Body of pancreas (tissue), 4 donors: ENCODE measurements around the gene TNKS1BP1. TPM values are rescaled to one million over a fixed set of nuclear protein-coding genes. Genes with fewer than 3 reads are reported as not detected.

Source experiments
- ATAC-seq: fragments of 150-250 bp; one replicate; pipeline ENCODE4 v1.9.1; 2016
- DNase-seq, 4 donors: peaks; one replicate each; pipeline ENCODE4 v3.0.0-alpha.2; 2019
- H3K27ac ChIP-seq, 4 donors: fragments of 200-600 bp; sonication (generic); 1 replicate in 3 of 4; 2 replicates in 1 of 4; pipeline versions ENCODE4 v1.5.1 to v1.6.1; 2016 to 2019; ENCODE audit warnings: mild to moderate bottlenecking in 1 of 4, mixed read lengths in 1 of 4, moderate library complexity in 1 of 4
- H3K27me3 ChIP-seq, 2 donors: fragments of 200-600 bp; sonication (generic); one replicate each; pipeline ENCODE4 v1.6.0; 2016; ENCODE audit warnings: mild to moderate bottlenecking in 1 of 2
- H3K36me3 ChIP-seq, 2 donors: fragments of 200-600 bp; sonication (generic); replicated peaks in 1 of 2; 2 replicates each; pipeline ENCODE4 v1.5.1; 2016; ENCODE audit warnings: low read depth in 2 of 2; ENCODE audit not compliant: insufficient read depth in 1 of 2
- H3K4me1 ChIP-seq: fragments of 200-600 bp; sonication (generic); one replicate; pipeline ENCODE4 v1.6.0; 2016
- H3K4me3 ChIP-seq, 2 donors: fragments of 200-600 bp; sonication (generic); 1 replicate in 1 of 2; 2 replicates in 1 of 2; pipeline ENCODE4 v1.5.1; 2016 to 2019
- H3K9me3 ChIP-seq, 3 donors: fragments of 200-600 bp; sonication (generic); 1 replicate in 2 of 3; 2 replicates in 1 of 3; pipeline ENCODE4 v1.5.1; 2016
- POLR2A ChIP-seq, 3 donors: fragments of 450-650 bp; IDR thresholded peaks; one replicate each; pipeline ENCODE4 v1.6.1; 2016; ENCODE audit warnings: antibody characterized with exemption in 3 of 3, mild to moderate bottlenecking in 2 of 3
- WGBS, 2 donors: methylation state at CpG; one replicate each; pipeline ENCODE4 v1.1.5; 2017; 5-methylcytosine and 5-hydroxymethylcytosine counted together
- intact Hi-C: fragments of 100-400 bp; cut with DNase I; formaldehyde crosslinking; loops from one replicate; pipeline ENCODE4 v1.15.1; 2023
- total RNA-seq, 2 donors: library from RNA; depleted of rRNA; stranded (reverse); fragments of >200 nt; gene quantifications; one replicate each; pipeline ENCODE4 v1.1.0, GENCODE V29; 2016
- TF ChIP-seq, protein P1 (sequence below), 7 experiments: fragments of 450-650 bp in 4 of 7; fragments of 200-600 bp in 3 of 7; sonication (generic) in 3 of 7; IDR thresholded peaks; one replicate each; pipeline ENCODE4 v1.5.1; 2016 to 2019; ENCODE audit warnings: antibody characterized with exemption in 7 of 7

Gene TNKS1BP1
- total RNA-seq, 2 donors from 2014 or later, result 83.5 to 115 TPM

DNA sequence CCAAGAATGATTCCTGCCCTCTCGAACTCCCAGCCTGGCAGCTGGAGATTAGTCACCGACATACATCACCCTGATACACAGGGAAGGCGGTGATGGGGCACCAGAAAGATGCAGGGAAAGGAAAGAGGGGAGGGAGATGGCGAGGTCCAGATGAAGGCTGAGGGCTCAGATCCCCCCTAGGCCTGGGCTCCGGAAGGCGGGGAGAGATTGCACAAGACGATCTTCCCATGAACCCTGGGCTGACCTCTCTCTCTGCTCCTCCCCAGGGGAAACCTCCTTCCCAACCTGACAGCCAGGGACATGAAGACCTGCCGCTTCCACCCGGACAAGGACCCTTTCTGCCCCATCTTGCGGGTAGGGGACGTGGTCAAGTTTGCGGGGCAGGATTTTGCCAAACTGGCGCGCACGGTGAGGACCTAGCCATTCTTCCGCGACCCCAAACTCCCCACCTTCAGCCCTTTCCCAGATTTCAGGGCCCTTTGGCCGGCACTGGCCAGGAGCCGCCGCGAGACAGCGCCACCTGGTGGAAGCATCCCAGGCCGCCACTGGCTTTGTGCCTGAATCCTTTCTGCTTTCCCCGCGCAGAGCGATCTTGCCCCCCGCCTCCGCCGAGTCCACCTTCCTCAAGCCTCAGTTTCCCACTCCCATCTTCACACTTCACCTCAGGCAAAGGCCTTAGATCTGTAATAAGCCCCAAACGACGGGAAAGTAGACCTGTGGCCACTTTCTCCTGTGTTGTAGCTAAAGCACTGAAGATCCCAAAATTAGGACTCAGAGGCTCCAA, 24.9 kb upstream of the TNKS1BP1 start:
- Histone ChIP-seq H3K36me3 (no peaks in the 10 kb centered on the region), H3K4me1 (peaks cover 13% of the 10 kb centered on the region), H3K27ac (no peak overlapping the region), H3K4me3 (no peak overlapping the region), H3K9me3 (no peaks in the 10 kb centered on the region), H3K27me3 (no peaks in the 10 kb centered on the region)
- intact Hi-C loops, result loop anchor here (10.0 kb wide), 1 partner anchor 295 kb away; the partner anchor contains the start of gene YPEL4
- no peak for TF ChIP-seq POLR2A (IDR thresholded peaks at IDR 0.05)
- TF ChIP-seq, protein P1, sequence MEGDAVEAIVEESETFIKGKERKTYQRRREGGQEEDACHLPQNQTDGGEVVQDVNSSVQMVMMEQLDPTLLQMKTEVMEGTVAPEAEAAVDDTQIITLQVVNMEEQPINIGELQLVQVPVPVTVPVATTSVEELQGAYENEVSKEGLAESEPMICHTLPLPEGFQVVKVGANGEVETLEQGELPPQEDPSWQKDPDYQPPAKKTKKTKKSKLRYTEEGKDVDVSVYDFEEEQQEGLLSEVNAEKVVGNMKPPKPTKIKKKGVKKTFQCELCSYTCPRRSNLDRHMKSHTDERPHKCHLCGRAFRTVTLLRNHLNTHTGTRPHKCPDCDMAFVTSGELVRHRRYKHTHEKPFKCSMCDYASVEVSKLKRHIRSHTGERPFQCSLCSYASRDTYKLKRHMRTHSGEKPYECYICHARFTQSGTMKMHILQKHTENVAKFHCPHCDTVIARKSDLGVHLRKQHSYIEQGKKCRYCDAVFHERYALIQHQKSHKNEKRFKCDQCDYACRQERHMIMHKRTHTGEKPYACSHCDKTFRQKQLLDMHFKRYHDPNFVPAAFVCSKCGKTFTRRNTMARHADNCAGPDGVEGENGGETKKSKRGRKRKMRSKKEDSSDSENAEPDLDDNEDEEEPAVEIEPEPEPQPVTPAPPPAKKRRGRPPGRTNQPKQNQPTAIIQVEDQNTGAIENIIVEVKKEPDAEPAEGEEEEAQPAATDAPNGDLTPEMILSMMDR (IDR thresholded peaks at IDR 0.05), result peak; percentile 74 to 94 (median 85)
- ATAC-seq (peak; percentile 69), DNase-seq (peak; percentile 54 to 71 (median 68))
- 18 to 39% methylated on average over 9 to 31 of the region's 31 CpGs for WGBS, 2 donors

DNA sequence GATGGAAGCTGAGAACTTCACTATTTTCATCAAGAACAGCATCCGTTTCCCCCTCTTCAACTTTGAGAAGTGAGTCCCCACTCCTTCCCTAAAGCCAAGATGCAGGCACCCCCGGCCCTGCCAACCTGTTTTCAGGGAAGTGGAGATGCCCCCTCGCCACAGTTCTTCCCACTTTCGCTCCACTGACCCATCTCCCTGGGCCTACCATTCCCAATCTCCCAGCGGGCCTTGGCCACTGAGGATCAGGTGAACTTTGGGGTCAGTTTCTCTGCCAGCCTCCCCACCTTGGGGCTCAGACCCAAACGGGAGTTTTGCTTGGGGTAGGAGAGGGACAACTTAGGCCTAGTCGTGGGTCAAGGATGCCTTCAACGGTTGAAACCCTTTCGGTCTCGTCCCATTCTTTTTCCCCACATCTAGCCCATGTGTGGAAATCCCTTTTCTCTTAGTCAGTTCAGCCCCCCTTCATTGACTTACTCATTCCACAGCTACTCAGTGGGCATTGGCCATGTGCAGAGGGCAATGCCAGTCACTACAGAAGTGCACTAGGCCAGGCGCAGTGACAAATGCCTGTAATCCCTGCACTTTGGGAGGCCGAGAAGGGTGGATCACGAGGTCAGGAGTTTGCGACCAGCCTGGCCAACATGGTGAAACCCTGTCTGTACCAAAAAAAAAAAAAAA, 24.0 kb upstream of the TNKS1BP1 start:
- H3K27ac ChIP-seq, result no peak overlapping the region
- H3K9me3 ChIP-seq, result no peaks in the 10 kb centered on the region
- DNase-seq (no peak), ATAC-seq (no peak)
- no peaks in the 10 kb centered on the region for H3K27me3 ChIP-seq
- H3K36me3 ChIP-seq, result no peaks in the 10 kb centered on the region
- peaks cover 13% of the 10 kb centered on the region for H3K4me1 ChIP-seq
- intact Hi-C loops, result no loop called here
- H3K4me3 ChIP-seq, result no peak overlapping the region
- 73 to 78% methylated on average over 14 of the region's 14 CpGs for WGBS, 2 donors
- TF ChIP-seq, protein P1 (IDR thresholded peaks at IDR 0.05), result no peak
- TF ChIP-seq POLR2A (IDR thresholded peaks at IDR 0.05), result no peak

- H3K9me3 ChIP-seq, result no peaks in the 10 kb centered on the region
- TF ChIP-seq, protein P1 (IDR thresholded peaks at IDR 0.05), result no peak
- no peak for TF ChIP-seq POLR2A (IDR thresholded peaks at IDR 0.05)
- ATAC-seq, result no peak
- intact Hi-C loops, result no loop called here
- WGBS, 2 donors, result 79% methylated on average over 4 to 7 of the region's 7 CpGs
- DNase-seq, result no peak
- H3K4me3 ChIP-seq, result no peak overlapping the region
- no peaks in the 10 kb centered on the region for H3K27me3 ChIP-seq
- no peak overlapping the region for H3K27ac ChIP-seq
- H3K36me3 ChIP-seq, result no peaks in the 10 kb centered on the region
- peaks cover 13% of the 10 kb centered on the region for H3K4me1 ChIP-seq
These were observed 23.3 kb upstream of the TNKS1BP1 start for GRCh38 chr11:57348052-57348451.

DNA sequence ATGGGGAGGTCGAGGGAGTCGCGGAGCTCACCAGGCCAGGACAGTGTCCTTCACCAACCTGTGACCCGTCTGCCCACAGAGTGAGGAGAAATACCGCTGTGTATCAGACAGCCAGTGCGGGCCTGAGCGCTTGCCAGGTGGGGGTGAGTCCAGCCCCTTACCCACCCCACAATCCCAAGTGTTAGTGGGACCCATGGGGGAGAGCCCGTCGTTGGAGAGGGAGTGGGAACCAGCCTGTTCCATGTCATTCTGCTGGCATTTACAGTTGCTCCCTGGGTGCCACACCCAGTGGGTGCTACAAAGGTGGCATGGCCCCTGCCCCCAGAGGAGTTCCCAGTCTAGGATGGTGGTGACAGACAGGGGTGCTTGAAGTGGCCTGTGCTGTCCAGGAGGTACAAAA, 22.6 kb upstream of the TNKS1BP1 start:
- no peak for ATAC-seq
- 72 to 79% methylated on average over 5 to 9 of the region's 9 CpGs for WGBS, 2 donors
- peaks cover 13% of the 10 kb centered on the region for H3K4me1 ChIP-seq

More for the DNA sequence above, 22.6 kb upstream of the TNKS1BP1 start:
- no peak for DNase-seq
- Histone ChIP-seq H3K27ac (no peak overlapping the region), H3K4me3 (no peak overlapping the region), H3K36me3 (no peaks in the 10 kb centered on the region), H3K9me3 (no peaks in the 10 kb centered on the region), H3K27me3 (no peaks in the 10 kb centered on the region)
- intact Hi-C loops, result no loop called here
- TF ChIP-seq, protein P1 (IDR thresholded peaks at IDR 0.05), result no peak
- no peak for TF ChIP-seq POLR2A (IDR thresholded peaks at IDR 0.05)
